Muscle of back (tissue), 11 donors: ENCODE data around the gene PDGFC. TPM values are rescaled to one million over a fixed set of nuclear protein-coding genes. Genes with fewer than 3 reads are reported as not detected.
A peak's percentile ranks its signal among the peaks of the same experiment; 100 is the strongest.
"Not testable (repeated sequence)": the region's sequence is repeated elsewhere in the genome, so short reads cannot be mapped to it uniquely, and the experiment has no call there.

Experiments used
- DNase-seq, 3 donors: peaks; one replicate each; pipeline versions ENCODE4 v3.0.0 to v3.0.0-alpha.2; 2013
- polyA plus RNA-seq, 10 donors: library from polyadenylated mRNA; unstranded; fragments of 120-200 nt; gene quantifications; one replicate each; pipeline ENCODE4 v1.2.1, GENCODE V29; 2013; ENCODE audit not compliant: insufficient read length in 10 of 10

PDGFC gene
- polyA plus RNA-seq, 10 donors = 23.6 to 42.0 (median 30.8) TPM

GRCh38 chr4:156913234-156913633 is 58.4 kb downstream of the PDGFC start:
- DNase-seq = no peak

DNA sequence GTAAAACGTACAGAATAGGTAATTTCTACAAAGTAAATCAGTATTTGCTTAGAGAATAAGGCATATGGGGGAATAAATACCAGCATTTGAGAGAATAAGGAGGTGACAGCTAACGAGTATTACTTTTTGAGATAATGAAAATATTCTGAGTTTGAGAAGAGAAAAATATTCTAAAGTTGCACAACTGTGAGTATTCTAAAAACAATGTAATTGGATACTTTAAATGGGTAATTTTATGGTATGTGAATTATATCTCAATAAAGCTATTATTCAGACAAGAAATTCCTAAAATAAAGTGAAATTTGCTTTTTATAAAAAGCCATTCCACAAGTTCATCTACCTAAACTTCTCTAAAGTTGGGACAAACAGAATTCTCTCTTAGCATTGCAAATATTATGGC is 62.6 kb downstream of the PDGFC start:
- no peak for DNase-seq

DNA sequence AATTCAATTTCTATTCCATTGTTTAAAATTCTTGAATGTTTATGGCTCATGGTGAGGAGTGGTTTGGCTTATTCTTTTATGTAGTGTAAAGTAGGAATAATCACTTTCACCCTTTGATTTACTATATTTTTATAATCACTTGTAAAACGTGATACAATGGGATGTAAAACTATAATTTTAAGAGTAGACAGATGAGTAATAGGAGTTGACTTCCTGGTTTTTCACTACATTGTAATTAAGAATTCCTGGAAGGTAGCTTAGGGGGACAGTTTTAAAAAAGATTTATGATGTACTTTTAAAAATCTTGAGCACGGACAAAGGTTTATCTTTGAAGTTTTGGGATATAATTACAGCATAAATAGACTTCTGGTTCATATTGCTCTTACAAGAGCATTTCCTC is 65.3 kb downstream of the PDGFC start:
- DNase-seq = no peak

DNA sequence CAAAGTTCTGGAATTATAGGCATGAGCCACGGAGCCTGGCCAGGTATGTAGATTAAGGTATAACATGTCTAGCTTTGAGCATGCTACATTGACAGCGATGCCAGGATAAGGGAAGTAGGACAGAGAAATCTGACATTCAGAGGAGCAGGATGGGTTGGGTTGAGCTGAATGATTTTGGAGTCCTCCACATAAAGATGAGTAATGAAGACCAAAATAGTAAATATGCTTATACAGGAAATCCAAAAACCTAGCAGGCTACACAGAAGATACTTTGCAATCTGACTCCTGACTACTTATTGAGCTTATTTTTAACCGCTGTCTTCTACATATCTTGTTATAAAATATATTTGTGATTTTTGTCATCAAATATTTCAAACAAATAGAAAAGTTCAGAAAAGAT is 69.7 kb downstream of the PDGFC start:
- DNase-seq = no peak

DNA sequence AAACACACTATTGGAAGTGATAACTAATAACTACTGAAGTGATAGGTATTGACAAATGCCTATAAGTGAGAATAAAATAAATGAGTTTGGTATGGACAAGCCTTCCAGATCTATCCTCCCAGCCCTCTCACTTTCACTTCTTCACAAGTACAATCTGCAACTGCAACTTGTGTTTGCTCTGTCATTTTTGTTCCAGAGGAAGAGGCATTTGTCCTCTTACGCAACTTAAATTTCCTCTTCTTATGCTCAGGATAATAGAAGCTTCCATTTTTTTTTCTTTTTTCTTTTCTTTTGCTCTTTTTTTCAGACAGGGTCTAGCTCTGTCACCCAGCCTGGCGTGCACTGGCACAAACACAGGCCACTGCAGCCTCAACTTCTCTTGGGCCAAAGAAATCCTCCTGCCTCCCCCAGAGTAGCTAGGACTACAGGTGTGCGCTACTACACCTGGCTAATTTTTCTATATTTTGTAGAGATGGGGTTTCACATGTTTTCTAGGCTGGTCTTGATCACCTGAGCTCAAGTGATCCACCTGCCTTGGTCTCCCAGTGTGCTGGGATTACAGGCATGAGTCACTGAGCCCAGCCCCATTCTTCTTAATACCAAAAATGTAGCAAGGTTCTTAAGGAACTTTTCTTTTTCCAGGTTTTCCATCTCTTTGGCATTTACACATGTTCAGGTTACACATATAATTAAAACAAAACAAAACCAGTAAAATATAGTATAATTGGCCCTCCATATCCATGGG is 73.1 kb downstream of the PDGFC start:
- peak in 1 of 3 donors; percentile 9 for DNase-seq

GRCh38 chr4:156896527-156896926 is 75.1 kb downstream of the PDGFC start:
- DNase-seq = no peak

GRCh38 chr4:156894234-156894633 is 77.4 kb downstream of the PDGFC start:
- no peak for DNase-seq

DNA sequence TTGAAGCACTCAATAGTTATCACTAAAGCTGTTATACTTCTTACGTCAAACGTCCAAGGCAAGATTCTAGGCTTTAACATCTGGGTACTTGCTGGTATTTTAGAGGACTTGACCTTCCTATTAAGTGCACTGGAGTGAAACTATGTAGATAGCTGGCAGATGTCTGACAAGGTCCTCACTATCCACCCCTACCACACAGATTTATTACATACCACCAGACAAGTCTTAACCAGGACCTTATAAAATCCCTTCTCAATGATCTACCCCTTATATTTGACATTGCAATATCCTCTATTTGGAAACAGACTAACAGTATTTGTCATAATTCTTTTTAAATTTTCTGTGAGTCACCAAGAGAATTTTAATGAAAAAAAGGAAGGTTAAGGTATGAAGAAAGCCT is 78.8 kb downstream of the PDGFC start:
- DNase-seq = no peak

DNA sequence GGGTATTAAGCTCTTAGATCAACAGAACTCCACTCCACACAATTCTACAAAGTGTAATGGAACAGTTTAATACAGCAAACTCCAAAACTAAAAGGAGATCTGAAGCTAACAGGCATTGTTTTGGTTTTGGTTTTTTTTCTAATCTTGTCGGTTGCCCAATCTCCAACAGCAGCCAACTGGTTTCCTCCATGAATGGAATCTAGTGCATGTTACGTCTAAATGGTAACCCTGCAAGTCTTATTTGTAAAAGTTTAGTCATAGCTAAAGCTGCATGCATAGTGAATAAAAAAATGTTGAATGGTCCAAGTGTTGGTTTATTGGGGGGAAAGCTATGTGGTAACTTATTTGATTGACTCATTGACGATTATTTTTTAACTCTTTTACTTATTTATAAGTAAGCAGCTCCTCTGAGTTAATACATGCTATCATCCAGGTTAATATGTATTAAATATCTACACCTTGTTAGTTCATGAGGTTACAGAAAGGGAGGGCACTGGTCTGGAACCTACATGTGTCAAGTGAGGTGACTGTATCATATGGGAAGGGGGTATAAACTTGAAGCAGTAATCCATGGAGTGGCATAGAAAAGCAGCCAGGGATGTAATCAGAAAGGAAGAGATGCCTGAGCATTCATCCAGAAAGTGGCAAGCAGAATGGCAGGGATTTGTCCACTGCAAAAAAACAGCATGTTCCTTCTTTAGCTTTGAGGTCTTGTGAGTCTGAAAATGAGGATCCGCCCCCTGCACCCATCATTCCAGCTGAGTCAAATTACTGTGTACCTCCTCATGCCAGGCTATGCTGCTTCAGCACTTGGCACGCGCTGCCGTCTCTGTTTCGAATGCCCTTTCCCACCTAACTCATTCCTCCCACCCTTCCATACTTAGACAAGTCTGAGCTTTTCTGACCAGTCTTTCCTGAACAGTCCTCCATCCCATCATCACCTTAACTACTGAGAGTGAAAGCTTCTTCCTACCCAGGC is 81.7 kb downstream of the PDGFC start:
- DNase-seq = peak in 1 of 3 donors; percentile 21

DNA sequence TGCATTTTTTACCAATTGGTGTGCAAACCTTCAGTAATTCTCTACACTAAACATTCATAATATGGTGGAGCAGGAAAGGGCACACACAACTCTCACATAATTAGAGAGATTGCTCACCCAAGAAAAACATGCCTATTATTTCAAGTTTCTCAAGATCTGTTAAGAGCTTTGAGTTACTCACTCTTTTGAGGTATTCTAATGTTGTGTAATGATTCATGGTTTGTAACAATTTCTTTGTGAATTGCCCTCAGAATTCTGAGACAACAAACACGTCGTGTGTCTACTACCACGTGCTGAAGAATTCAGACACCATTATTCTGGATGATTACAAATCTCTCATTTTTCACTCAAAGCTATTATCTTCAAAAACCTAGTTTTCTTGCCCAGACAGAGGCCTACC is 82.8 kb downstream of the PDGFC start:
- peak in 1 of 3 donors; percentile 55 for DNase-seq

DNA sequence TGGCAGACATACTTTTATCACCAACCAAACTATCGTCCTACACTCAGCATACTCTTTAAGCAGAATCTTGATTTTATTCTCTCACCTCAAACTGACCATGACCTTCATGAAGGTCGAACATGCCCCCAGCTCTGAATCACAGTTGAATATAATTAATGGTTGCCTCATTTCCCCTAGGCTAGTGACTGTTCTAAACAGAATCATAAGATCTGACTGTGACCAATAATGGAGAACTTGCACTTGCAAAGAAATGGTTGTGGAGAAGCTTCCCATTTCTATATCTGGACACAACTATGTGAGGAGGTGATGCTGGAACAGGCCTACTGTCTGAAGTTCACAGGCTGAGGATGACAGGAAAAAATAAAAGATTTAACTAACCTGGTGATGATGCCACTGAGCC is 85.1 kb downstream of the PDGFC start:
- DNase-seq = no peak

- DNase-seq = no peak
Observed at GRCh38 chr4:156885374-156885773, 86.2 kb downstream of the PDGFC start.

DNA sequence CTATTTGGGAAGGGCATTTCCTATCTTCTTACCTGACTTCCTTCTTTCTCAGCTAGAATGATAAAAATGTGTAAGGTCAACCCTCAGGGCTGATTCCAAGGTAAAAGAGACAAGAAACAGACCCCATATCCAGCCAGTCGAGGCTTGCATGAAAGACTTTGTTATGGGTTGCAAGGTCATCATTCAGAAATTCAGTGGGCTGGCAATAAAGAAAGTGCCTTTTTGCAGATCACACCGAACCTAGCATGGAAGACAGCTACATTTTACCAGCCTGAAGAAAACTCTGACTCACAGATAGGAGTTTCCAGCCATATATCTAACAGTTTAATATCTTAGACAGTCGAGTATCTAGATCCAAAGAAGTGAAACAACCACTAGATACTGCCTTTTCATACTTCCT is 87.4 kb downstream of the PDGFC start:
- no peak for DNase-seq

DNA sequence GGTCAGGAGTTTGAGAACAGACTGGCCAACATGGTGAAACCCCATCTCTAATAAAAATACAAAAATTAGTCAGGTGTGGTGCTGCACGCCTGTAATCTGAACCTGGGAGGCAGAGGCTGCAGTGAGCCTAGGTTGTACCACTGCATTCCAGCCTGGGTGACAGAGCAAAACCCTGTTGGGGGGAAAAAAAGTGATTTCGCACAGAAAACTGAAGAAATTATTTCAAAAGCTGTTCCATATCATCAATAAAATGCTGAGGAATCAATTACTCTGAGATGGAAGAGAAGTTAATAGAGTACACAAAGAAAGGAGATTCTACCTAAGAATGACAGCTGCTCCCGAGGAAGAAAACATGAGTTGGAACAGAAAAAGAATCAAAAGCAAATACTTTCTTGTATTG is 95.9 kb downstream of the PDGFC start:
- DNase-seq = no peak

DNA sequence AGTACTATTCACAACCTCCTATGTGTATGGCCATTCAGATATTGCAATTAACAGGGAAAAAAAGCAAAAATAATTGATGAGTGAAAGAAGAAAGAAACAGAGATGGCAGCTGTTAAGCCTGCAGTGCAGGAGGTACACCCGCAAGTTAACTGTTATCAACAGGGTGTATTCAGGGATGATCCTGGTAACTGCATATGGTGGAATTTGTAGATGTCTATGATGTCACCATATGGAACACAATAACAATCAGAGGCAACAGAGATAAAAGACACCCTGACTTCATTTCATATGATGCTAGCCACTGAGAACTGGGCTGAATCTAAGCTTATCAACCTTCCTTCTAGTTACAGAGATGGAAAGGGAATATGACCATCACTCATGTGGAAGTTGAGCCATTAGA is 96.5 kb downstream of the PDGFC start:
- DNase-seq = no peak

GRCh38 chr4:156873799-156874198 is 97.8 kb downstream of the PDGFC start:
- no peak for DNase-seq

- no peak for DNase-seq
Observed at GRCh38 chr4:156870861-156871260, 100.7 kb downstream of the PDGFC start.

DNA sequence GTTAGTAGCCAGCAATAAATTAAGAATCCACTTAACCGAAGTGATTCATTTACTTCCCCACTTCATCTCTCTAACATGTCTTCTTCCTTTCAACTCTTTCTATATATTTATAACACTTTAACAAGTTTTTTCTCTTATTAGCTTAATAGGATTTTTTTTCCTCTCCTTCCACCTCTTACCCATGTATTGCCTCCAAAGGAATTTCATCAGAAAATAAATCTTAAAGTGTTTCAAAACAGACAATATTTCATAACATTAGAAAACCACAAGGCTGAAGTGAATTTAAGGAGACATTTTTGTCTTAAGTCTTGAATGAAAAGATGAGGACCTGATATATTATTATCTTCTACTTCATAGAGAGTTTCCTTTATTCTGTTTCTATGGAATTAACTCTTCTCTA is 101.5 kb downstream of the PDGFC start:
- no peak for DNase-seq

- DNase-seq = not testable (repeated sequence)
Observed at GRCh38 chr4:156866088-156866487, 105.5 kb downstream of the PDGFC start.

- no peak for DNase-seq
Observed at GRCh38 chr4:156865451-156865850, 106.1 kb downstream of the PDGFC start.

GRCh38 chr4:156858071-156858470 is 113.5 kb downstream of the PDGFC start:
- DNase-seq = no peak

GRCh38 chr4:156838761-156839160 is 132.8 kb downstream of the PDGFC start:
- DNase-seq = peak in 1 of 3 donors; percentile 10
